Neural cell (in vitro differentiated cells): ENCODE results near the gene DNM1L. TPM values are rescaled to one million over a fixed set of nuclear protein-coding genes. Genes with fewer than 3 reads are reported as not detected.

Experiments
- H2AFZ ChIP-seq: fragments of 200-600, 300-800 bp; sonication (generic), shearing (Covaris generic); 2 replicates; pipeline ENCODE4 v1.6.0; 2014; ENCODE audit warnings: low read depth, mild to moderate bottlenecking, antibody characterized with exemption, low read length, moderate library complexity
- H3F3A ChIP-seq: fragments of 200-600 bp; shearing (Covaris generic); 2 replicates; pipeline ENCODE4 v1.6.1; 2016; ENCODE audit warnings: mild to moderate bottlenecking, moderate library complexity, mixed read lengths, antibody characterized with exemption, low read length; ENCODE audit not compliant: insufficient read depth, poor library complexity, severe bottlenecking
- H3K27ac ChIP-seq: fragments of 200-600, 300-800 bp; sonication (generic), shearing (Covaris generic); 2 replicates; pipeline ENCODE4 v1.5.1; 2014; ENCODE audit warnings: mild to moderate bottlenecking, low read length, moderate library complexity
- H3K27me3 ChIP-seq: fragments of 300-800, 200-600 bp; sonication (generic), shearing (Covaris generic); 2 replicates; pipeline ENCODE4 v1.6.0; 2014; ENCODE audit warnings: mild to moderate bottlenecking, low read depth, low read length, moderate library complexity; ENCODE audit not compliant: insufficient read depth
- H3K36me3 ChIP-seq: fragments of 300-800, 200-600 bp; sonication (generic), shearing (Covaris generic); 2 replicates; pipeline ENCODE4 v1.5.1; 2014; ENCODE audit warnings: mild to moderate bottlenecking, antibody characterized with exemption, low read length, moderate library complexity; ENCODE audit not compliant: insufficient read depth
- H3K4me2 ChIP-seq: fragments of 300-800, 200-600 bp; sonication (generic), shearing (Covaris generic); 2 replicates; pipeline ENCODE4 v1.6.0; 2014; ENCODE audit warnings: mild to moderate bottlenecking, low read length
- H3K4me3 ChIP-seq: fragments of 300-800, 200-600 bp; sonication (generic), shearing (Covaris generic); 2 replicates; pipeline ENCODE4 v1.5.1; 2014; ENCODE audit warnings: mild to moderate bottlenecking, low read length, moderate library complexity
- H3K79me2 ChIP-seq: fragments of 200-600 bp; shearing (Covaris generic); replicated peaks from 2 replicates; pipeline ENCODE4 v1.6.0; 2014; ENCODE audit warnings: mild to moderate bottlenecking, low read length, moderate library complexity; ENCODE audit not compliant: insufficient read depth
- H3K9ac ChIP-seq: fragments of 300-800, 200-600 bp; sonication (generic), shearing (Covaris generic); 2 replicates; pipeline ENCODE4 v1.6.1; 2016; ENCODE audit warnings: mild to moderate bottlenecking, low read length, mixed read lengths
- H3K9me2 ChIP-seq: fragments of 200-600 bp; shearing (Covaris generic); 2 replicates; pipeline ENCODE4 v1.6.1; 2016; ENCODE audit warnings: mild to moderate bottlenecking, low read length, mixed read lengths; ENCODE audit not compliant: insufficient read depth
- H3K9me3 ChIP-seq: fragments of 200-600, 300-800 bp; sonication (generic), shearing (Covaris generic); 2 replicates; pipeline ENCODE4 v1.6.1; 2016; ENCODE audit warnings: mild to moderate bottlenecking, mixed run types, low read length, moderate library complexity, mixed read lengths
- H4K20me1 ChIP-seq: fragments of 200-600 bp; shearing (Covaris generic); 2 replicates; pipeline ENCODE4 v1.6.1; 2016; ENCODE audit warnings: mild to moderate bottlenecking, mixed run types; ENCODE audit not compliant: insufficient read depth
- CTCF ChIP-seq: fragments of 450-650 bp; IDR thresholded peaks from 2 replicates; pipeline ENCODE4 v1.5.1; 2014; ENCODE audit warnings: antibody characterized with exemption, mild to moderate bottlenecking, moderate library complexity; ENCODE audit not compliant: poor library complexity, severe bottlenecking
- EP300 ChIP-seq: fragments of 450-650 bp; conservative IDR thresholded peaks from 2 replicates; pipeline ENCODE4 v1.6.1; 2014; ENCODE audit warnings: antibody characterized with exemption, mild to moderate bottlenecking, moderate library complexity; ENCODE audit not compliant: poor library complexity, severe bottlenecking
- EZH2 ChIP-seq: fragments of 200-600, 300-800 bp; shearing (Covaris generic), sonication (generic); IDR thresholded peaks from 2 replicates; pipeline ENCODE4 v1.6.1; 2014; ENCODE audit warnings: antibody characterized with exemption, low read length, borderline replicate concordance, mild to moderate bottlenecking; ENCODE audit not compliant: insufficient read depth, poor library complexity, severe bottlenecking
- MXI1 ChIP-seq: fragments of 450-650 bp; conservative IDR thresholded peaks from 2 replicates; pipeline ENCODE4 v1.6.1; 2014; ENCODE audit warnings: antibody characterized with exemption, mild to moderate bottlenecking; ENCODE audit not compliant: poor library complexity, severe bottlenecking
- POLR2AphosphoS5 ChIP-seq: IDR thresholded peaks from 2 replicates; pipeline ENCODE4 v1.6.1; 2012
- RAD21 ChIP-seq: fragments of 450-650 bp; conservative IDR thresholded peaks from 2 replicates; pipeline ENCODE4 v1.6.1; 2014; ENCODE audit warnings: antibody characterized with exemption, mild to moderate bottlenecking, moderate library complexity
- SMC3 ChIP-seq: fragments of 450-650 bp; conservative IDR thresholded peaks from 2 replicates; pipeline ENCODE4 v1.6.1; 2014; ENCODE audit warnings: antibody characterized with exemption, mild to moderate bottlenecking, moderate library complexity; ENCODE audit not compliant: poor library complexity
- TAF1 ChIP-seq: IDR thresholded peaks from 2 replicates; pipeline ENCODE4 v1.6.1; 2012; ENCODE audit warnings: low read depth
- polyA plus RNA-seq: library from polyadenylated mRNA; depleted of rRNA; stranded (reverse); fragments of >200 nt; gene quantifications from 2 replicates; pipeline ENCODE4 v1.2.3, GENCODE V29; 2014
- TF ChIP-seq, protein P1 (sequence below): IDR thresholded peaks from 2 replicates; pipeline ENCODE4 v1.6.1; 2012; ENCODE audit warnings: borderline replicate concordance

DNM1L gene
- polyA plus RNA-seq, 1 donor from 2014 or later: 182 TPM

- Histone ChIP-seq H3F3A (no peaks in the 10 kb centered on the region), H3K4me3 (no peak overlapping the region), H3K4me2 (no peak overlapping the region), H3K27ac (no peak overlapping the region), H3K36me3 (peaks cover 7% of the 10 kb centered on the region), H3K27me3 (no peaks in the 10 kb centered on the region), H3K9me3 (no peaks in the 10 kb centered on the region), H2AFZ (no peak overlapping the region), H3K79me2 (no peaks in the 10 kb centered on the region), H3K9ac (no peak overlapping the region), H3K9me2 (no peaks in the 10 kb centered on the region), H4K20me1 (no peaks in the 10 kb centered on the region)
- TF ChIP-seq CTCF (no peak), RAD21 (no peak), SMC3 (no peak), MXI1 (no peak), EP300 (no peak), EZH2 (no peak), TAF1 (no peak), POLR2AphosphoS5 (no peak)
- TF ChIP-seq, protein P1, sequence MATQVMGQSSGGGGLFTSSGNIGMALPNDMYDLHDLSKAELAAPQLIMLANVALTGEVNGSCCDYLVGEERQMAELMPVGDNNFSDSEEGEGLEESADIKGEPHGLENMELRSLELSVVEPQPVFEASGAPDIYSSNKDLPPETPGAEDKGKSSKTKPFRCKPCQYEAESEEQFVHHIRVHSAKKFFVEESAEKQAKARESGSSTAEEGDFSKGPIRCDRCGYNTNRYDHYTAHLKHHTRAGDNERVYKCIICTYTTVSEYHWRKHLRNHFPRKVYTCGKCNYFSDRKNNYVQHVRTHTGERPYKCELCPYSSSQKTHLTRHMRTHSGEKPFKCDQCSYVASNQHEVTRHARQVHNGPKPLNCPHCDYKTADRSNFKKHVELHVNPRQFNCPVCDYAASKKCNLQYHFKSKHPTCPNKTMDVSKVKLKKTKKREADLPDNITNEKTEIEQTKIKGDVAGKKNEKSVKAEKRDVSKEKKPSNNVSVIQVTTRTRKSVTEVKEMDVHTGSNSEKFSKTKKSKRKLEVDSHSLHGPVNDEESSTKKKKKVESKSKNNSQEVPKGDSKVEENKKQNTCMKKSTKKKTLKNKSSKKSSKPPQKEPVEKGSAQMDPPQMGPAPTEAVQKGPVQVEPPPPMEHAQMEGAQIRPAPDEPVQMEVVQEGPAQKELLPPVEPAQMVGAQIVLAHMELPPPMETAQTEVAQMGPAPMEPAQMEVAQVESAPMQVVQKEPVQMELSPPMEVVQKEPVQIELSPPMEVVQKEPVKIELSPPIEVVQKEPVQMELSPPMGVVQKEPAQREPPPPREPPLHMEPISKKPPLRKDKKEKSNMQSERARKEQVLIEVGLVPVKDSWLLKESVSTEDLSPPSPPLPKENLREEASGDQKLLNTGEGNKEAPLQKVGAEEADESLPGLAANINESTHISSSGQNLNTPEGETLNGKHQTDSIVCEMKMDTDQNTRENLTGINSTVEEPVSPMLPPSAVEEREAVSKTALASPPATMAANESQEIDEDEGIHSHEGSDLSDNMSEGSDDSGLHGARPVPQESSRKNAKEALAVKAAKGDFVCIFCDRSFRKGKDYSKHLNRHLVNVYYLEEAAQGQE: no peak
Measured at GRCh38 chr12:32705783-32706182, 26.7 kb downstream of the DNM1L start.

DNA sequence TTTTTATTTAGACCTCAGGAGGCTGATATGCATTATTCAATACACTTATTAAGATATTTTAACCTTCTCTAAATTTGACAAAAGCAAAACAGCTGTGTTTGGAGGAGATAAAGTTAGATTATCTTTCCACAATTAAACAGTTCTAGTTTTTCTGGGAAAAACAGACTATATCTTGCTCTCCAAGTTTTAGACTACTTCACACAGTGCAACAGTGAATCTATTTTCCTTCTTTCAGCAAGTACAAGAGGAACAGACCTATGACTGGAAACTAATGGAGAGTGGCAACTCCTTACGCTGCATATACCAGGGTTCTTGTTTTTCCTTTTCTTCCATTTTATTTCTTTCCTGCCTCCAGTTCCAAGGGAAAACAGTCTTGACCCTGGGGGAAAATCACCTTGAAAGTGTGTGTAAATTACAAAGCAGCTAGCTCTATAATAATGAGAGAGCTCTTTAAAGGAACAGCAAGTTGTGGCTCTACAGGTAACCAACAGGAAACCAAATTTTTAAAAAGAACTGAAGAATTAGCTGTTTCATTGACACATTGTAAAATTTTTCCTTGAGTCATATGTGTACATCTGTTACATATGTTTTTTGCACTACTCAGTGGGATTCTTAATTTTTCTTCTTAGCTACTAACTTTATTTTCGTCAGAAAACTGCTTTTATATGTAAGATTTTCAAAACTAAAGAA, 27.4 kb downstream of the DNM1L start:
- Histone ChIP-seq H3K9ac (no peak overlapping the region), H3K9me2 (no peaks in the 10 kb centered on the region), H3K9me3 (no peaks in the 10 kb centered on the region), H3K36me3 (peaks cover 11% of the 10 kb centered on the region), H3K27me3 (no peaks in the 10 kb centered on the region), H3K4me2 (no peak overlapping the region), H3K4me3 (no peak overlapping the region), H3F3A (no peaks in the 10 kb centered on the region), H4K20me1 (no peaks in the 10 kb centered on the region), H3K79me2 (no peaks in the 10 kb centered on the region), H2AFZ (no peak overlapping the region), H3K27ac (no peak overlapping the region)
- TF ChIP-seq, protein P1: no peak
- TF ChIP-seq SMC3 (no peak), MXI1 (no peak), EZH2 (no peak), RAD21 (no peak), TAF1 (no peak), POLR2AphosphoS5 (no peak), EP300 (no peak), CTCF (no peak)
